NOMO-1 (cell line): ENCODE data around the gene SFXN4.
"Not testable (repeated sequence)": the region's sequence is repeated elsewhere in the genome, so short reads cannot be mapped to it uniquely, and the experiment has no call there.

Experiments used
- DNase-seq, 2 experiments: peaks; one replicate each; lab custom pipeline; 2025; ENCODE audit not compliant: unreplicated experiment in 2 of 2; lab: John Stamatoyannopoulos, UW

The SFXN4 gene

GRCh38 chr10:119149157-119149556, 16.4 kb downstream of the SFXN4 start:
- no peak for DNase-seq

- DNase-seq, result no peak
Measured at GRCh38 chr10:119143657-119144056, 21.9 kb downstream of the SFXN4 start.

GRCh38 chr10:119140603-119141245, 24.8 kb downstream of the SFXN4 start:
- no peak for DNase-seq

GRCh38 chr10:119139464-119140067, 25.9 kb downstream of the SFXN4 start:
- peak; percentile 9 to 39 for DNase-seq

- peak; percentile 39 to 59 for DNase-seq
Measured at GRCh38 chr10:119138346-119139306, 26.9 kb downstream of the SFXN4 start.

DNA sequence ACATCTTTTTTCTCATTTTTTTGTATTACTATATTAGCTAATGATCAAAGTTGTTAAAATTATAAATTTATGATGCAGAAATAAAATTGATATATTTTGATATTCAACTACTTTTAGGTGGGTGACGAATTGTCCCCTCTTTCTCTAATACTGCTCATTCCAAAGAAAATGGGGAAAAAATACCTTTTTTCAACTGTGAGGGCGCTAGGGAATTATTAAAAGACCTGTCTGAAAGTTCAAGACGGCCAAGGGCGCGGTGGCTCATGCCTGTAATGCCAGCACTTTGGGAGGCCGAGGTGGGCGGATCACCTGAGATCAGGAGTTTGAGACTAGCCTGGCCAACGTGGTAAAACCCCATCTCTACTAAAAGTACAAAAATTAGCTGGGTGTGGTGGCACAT, 27.6 kb downstream of the SFXN4 start:
- DNase-seq, result not testable (repeated sequence)

DNA sequence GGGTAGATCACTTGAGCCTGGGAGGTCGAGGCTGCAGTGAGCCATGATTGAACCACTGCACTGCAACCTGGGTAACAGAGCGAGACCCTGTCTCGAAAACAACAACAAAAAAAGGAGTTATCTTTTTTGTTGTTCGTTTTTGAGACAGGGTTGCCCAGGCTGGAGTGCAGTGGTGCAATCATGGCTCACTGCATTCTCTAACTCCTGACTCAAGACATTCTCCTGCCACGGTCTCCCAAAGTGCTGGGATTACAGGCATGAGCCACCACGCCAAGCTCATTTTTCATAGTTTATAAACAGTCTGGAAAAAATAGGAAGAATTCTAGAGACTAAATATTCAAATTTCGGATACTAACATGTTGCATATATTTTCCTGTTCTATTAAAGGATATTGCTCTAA, 29.4 kb downstream of the SFXN4 start:
- DNase-seq, result no peak

DNA sequence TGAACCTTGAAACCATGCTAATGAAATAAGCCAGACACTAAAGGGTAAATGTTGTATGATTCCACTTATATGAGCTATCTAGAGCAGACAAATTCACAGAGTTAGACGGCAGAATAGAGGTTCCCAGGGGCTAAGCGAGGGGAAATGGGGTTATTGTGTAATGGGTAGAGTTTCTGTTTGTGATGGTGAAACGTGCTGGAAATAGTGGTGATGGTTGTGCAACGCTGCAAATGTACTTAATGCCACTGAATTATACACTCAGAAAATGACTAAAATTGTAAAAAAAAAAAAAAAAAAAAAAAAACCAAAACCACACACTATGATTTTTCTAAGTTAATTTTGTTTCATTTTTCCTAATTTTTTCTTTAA, 30.0 kb downstream of the SFXN4 start:
- DNase-seq, result peak; percentile 71 to 92

GRCh38 chr10:119133949-119134348, 31.6 kb downstream of the SFXN4 start:
- DNase-seq, result no peak

GRCh38 chr10:119132521-119133345, 32.8 kb downstream of the SFXN4 start:
- no peak for DNase-seq

DNA sequence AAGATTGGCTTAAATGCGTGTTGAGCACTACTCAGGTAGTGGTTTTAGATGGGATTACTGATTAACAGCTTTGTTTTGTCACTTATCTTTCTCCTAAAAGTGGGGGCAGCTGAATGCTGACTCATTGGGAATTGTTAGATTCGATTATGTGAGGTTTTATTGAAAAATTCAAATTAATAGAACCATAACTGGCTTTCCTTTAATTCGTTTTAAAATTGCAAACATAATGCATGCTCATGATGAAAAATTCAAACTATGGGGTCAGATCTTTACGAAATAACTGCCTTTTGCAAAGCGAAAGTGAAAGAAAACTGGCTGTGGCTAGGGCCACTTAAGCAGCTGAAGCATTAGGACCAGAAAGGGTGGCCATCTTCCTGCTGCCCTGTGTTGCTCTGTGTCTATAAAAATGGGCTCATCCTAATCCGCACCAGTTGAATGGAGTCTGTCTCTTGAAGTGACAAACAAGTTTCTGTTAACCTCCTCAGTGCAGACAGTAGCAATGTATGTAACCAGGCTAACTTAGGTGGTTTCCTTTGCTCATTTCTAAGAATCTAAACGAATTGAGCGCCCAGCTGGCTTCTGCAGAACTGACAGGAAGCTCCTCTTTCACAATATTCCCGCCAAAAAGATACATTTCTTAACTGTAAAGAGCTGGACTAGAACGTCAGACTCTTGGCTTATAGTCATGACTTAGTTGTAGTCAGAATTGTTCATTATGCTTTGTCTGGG, 33.8 kb downstream of the SFXN4 start:
- DNase-seq, result peak; percentile 84 to 98

DNA sequence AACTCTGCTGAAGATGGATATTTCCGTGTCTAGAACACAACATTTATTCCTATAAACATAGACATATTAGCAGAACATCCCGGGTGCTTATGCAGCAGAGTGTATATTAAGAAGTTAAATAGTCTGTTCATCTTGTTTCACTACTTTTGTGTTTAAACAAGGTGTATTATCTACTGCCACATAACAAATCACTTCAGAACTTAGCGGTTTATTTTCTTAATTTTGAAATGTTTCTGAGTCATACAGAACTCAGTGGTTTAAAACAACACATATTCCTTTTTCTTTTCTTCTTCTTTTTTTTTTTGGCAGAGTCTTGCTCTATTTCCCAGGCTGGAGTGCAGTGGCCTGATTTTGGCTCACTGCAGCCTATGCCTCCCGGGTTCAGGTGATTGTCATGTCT, 35.8 kb downstream of the SFXN4 start:
- peak in 1 of 2 experiments; percentile 18 for DNase-seq

GRCh38 chr10:119125942-119126341, 39.6 kb downstream of the SFXN4 start:
- no peak for DNase-seq

GRCh38 chr10:119120875-119121274, 44.6 kb downstream of the SFXN4 start:
- no peak for DNase-seq

- peak; percentile 29 to 74 for DNase-seq
Measured at GRCh38 chr10:119120413-119120867, 45.1 kb downstream of the SFXN4 start.

GRCh38 chr10:119119400-119119799, 46.1 kb downstream of the SFXN4 start:
- no peak for DNase-seq

DNA sequence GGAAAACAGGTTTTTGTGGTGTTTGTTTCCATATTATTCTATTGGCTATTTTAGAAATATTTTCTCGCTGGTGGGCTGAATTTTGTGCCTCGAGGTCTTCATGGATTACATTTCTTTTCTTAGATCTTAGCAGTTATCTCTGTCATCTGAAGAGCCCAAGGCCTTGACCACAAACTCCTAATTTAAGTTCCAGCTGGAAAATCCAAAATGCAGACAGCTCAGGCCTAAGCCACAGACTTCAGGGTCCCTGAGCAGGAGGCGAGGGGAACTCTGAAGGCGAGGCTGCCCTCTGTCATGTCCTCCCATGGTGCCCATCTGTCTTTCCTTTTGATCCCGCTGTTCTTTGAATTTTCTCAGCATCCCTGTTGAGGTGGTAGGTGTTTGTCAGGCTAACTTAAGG, 47.3 kb downstream of the SFXN4 start:
- no peak for DNase-seq

DNA sequence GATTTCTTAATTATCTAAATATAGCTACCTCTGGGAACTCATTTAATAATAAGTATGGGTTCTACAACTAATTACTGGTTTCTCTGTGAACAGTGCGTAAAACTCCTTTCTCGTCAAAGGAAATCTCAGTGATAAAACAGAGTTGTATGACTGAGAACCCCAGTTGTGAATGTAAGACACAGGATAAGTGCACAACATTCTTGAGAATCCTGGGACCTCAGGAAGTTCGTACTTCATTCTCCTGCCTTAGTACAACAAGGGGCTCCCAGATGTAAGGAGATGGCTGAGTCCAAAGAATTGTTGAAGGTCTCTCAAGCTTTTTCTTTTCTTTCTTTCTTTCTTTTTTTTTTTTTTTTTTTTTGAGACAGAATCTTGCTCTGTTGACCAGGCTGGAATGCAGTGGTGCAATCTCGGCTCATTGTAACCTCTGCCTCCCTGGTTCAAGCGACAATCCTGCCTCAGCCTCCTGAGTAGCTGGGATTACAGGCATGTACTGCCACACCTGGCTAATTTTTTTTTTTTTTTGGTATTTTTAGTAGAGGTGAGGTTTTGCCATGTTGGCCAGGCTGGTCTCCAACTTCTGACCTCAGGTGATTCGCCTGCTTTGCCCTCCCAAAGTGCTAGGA, 49.1 kb downstream of the SFXN4 start:
- no peak for DNase-seq

GRCh38 chr10:119115926-119116325, 49.6 kb downstream of the SFXN4 start:
- DNase-seq, result no peak
